GM18511 (cell line): ENCODE results near the gene RGP1.

Experiments
- ATAC-seq: cut with Tn5 transposase; IDR thresholded peaks from one replicate; pipeline ENCODE4 v1.9.1; 2021; ENCODE audit warnings: mild to moderate bottlenecking, moderate library complexity; ENCODE audit not compliant: unreplicated experiment

RGP1 gene

DNA sequence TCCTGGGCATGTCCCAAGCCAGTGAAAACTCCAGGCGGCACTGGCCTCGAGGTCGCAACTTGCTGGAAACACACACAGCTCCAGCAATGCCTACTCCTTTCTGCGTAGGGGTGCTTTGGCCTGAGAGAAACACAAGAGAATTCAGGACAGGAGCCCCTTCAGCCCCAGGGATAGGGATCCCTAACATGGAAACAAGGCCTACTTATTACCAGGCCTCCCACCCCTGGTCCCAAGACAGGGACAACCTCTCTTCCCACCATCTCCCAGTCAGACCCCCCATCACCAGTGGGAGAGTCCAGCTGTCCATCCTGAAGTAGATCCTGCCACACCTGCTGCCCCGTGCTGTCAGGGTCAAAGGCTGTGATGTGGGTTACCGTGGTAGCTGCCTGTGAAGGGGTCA lies 8.8 kb upstream of the RGP1 start:
- no peak for ATAC-seq

DNA sequence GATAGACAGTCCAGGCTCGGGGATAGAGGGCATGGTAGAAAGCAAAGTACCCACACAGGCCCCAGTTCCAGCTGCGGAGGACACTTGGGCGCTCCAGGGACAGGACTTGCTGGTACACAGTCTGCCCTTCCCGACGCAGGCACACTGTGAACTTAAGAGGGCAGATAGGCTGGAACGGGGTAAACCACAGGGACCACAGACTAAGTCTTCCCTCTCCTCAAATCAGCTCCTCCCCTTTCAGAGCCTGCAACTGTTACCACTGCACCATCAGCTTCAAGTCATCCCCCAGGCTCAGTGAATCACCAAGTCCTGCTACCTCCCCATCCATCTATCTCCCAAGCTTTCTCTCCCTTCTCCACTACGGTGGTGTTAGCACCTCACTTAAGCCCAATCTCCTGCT lies 7.3 kb upstream of the RGP1 start:
- no peak for ATAC-seq

DNA sequence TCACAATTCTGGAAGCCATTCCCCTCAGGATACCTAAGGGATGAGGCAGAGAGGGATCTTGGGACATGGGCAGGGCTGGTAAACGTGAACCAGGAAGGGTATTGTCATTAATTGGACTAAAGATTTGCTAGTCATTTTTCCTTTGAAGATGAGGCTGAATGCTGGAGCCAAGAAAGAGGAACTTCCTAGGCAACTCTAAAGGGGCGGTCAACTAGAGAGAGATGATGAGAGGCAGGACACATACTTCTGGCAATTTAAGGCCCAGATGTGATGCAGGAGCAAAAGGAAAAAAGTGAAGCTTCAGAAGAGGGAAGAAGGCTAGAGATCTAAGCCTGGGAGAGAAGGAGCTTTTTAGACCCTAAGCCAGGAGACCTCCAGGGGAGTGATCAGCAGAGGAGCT lies 5.6 kb upstream of the RGP1 start:
- no peak for ATAC-seq

DNA sequence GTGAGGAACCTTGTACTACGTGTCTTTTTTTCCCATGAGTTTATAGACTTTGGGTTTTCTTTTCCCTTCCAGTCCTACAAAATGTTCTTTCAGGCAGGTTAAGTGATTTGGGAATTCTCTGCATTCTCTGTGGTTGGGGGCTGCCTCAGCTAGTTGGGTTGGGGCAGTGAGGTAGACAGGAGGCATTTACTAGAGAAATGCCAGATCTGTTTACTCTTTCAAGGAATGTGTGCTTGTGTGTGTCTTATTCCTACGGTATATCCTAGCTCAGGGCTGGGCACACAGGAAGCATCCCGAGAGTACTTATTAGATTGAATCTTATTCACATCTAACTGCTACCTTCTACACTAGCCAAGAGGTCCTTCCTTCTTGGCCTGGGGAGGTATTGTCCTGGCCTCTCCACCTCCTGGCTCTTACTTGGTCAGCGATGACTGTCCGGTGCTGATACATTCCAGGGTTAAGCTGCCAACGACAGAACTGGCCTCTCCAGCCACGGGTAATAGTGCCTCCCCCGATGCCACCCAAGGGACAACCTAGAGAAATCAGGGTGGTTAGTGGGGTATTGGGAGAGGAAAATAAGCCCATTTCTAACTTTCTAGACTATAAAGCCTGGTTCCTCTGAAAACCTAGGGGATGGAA lies 5.1 kb upstream of the RGP1 start:
- ATAC-seq = no peak

DNA sequence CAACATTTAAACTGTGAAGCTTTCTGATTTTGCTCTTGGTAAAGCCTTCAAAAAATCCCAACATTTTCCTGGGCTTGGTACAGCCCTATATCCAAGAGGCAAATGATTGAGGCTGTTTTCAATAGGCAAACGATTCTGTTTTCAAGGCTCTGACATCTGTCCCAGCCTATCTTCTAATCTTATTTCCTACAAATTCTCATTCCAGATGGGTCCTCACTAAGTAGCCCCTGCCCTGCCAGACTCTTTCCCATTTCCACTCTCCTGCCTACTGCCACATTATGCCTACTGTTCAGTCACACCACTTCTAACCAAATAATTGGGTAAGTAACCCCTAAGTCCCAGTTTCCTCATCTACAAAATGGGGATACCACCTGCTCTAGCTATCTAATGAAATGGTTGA lies 3.5 kb upstream of the RGP1 start:
- no peak for ATAC-seq

DNA sequence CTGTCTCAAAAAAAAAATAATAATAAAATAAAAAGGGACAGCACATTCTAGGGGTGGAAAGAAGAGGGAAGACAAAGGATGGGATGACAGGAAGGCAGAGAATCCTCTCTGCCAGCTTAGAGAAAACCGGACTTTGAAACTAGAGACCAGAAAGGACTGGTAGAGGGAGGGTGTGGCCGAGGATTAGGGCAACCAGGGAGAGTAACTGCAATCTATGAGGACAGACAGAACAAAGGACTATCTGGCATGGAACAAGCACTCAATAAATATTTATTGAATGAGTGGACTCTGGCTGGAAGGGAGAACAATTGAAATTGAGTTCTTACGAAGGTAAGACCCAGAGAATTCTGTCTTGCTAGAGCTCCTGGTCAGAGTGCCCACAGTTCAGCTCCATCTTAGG lies 2.5 kb upstream of the RGP1 start:
- no peak for ATAC-seq

DNA sequence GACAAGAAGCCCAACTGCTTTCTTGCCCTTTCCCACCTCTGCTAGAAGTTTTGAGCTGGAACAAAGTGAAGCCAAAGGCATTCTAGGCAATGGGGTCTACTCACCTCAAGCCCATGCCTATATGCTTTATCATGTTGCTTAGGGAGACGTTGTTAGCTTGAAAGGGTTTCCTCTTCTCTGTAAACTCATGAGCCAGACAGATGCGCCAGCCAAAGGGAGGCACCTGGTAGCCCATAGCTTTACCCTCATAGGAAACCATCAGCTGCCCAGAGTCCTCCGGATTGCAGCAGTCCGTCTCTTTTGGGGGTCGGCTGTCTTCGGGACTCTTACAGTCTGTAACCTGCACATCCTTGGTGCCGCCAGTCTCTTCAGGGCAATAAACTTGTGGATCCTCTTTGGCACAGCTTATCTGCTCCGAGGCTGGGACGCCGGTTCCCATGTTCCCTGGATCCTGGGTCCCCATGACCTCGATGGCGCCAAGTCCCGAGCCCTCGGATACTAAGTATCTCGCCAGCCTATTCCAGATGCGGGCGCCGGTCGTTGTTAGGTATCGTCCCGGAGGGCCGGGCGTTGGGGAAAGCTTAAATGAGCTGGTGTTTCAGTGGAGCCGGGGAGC lies 737 bp upstream of the RGP1 start:
- no peak for ATAC-seq

DNA sequence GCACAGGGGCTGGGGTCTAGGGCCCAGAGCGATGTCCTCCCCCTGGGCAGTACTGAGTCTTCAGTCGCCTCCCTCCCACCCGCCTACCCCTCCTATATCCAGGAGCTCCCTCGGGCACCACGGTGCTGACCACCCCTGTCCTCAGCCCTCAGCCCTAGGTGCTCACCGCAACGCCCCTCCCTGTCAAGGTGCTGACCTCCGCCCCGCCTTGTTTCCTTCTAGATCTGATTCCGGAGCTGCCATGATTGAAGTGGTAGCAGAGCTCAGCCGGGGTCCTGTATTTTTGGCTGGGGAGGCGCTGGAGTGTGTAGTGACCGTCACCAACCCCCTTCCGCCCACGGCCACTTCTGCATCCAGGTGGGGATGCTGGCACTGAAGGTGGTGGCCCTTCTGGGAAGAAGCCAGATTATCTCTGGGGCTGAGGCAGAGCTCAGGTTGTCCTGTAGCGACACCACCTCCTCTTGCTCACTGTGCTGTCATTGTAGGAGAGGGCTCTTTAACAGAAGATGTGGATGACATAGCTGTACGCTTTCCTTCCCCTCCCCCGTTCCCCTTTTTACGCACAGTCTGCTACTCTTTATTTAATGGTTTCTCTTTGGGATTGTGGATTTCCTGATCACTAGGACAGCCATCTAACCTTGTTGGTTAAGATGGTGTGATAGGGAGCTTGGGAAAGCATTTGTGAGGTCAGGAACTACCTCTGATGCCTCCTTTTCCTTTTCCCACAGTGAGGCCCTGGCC lies 598 bp downstream of the RGP1 start:
- peak; percentile 55 for ATAC-seq

DNA sequence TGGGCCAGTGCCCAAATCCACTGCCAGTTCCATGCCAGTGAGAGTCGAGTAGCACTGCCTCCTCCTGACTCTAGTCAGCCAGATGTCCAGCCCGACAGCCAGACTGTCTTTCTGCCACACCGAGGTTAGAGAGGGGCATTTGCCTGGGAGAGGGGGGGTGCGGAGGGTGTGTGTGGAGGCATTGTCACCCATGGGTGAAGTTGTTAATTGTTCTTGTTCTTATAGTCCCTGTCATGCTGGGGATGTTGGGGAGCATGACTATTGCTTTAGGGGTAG lies 1.1 kb downstream of the RGP1 start:
- ATAC-seq = no peak

DNA sequence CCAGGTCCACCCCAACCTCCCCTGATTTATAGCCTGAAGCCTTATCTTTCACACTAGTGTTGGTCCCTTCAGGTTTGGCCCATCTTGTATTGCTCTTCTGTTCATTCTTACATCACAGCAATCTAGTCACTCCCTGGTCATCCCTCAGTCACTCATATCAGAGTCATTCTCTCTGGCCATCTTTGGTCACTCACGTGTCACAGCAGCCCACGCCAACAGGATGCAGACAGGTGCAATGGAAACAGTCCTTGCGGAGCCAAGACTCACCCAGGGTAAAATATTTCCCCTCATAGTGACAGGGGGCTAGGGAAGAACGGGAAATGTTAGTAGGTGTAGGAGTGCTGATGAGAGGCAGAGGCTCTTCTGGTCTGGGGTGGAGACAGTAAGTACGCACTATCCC lies 4.4 kb downstream of the RGP1 start:
- no peak for ATAC-seq

DNA sequence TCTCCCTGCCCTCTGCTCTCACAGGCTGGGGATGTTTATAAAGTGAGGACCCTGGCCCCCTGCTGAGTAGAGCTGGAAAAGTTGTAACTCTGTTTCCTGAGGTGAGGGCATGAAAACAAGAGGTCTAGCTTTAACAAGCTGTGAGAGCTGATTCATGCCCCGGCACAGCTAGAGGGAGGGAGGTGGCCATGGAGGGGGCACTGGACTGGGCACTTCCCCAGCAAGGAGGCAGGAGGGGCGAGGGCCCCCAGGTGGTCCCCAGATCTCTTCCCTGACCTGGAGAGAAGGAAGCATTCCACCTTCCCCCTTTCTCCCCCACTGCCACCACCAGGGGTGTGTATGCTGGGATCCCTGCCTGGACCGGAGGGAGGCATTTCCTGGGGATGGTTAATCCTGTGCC lies 5.2 kb downstream of the RGP1 start, which contains the start of gene MSMP:
MSMP (minus strand) TSS at position 13 of the 400 bp plus-strand sequence. CDS start 147 bp downstream, outside the sequence.
- ATAC-seq = no peak

DNA sequence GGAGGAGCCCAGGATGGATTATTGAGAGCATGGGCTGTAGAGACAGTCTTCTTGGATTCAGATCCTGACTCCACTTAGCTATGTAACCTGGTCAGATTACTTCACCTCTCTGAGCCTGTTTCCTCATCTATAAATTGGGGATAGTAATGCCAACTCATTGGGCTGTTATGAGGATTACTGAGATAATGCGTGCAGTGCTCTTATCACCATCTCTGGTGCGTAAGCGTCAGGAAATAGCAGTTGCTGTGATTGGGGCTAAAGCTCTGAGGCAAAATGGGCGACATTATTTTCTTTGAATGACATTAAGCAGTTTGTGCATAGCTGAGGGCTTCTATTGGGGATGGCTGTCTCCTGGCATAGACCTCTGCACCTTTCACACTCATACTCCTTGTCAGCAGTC lies 6.0 kb downstream of the RGP1 start:
- ATAC-seq = no peak

DNA sequence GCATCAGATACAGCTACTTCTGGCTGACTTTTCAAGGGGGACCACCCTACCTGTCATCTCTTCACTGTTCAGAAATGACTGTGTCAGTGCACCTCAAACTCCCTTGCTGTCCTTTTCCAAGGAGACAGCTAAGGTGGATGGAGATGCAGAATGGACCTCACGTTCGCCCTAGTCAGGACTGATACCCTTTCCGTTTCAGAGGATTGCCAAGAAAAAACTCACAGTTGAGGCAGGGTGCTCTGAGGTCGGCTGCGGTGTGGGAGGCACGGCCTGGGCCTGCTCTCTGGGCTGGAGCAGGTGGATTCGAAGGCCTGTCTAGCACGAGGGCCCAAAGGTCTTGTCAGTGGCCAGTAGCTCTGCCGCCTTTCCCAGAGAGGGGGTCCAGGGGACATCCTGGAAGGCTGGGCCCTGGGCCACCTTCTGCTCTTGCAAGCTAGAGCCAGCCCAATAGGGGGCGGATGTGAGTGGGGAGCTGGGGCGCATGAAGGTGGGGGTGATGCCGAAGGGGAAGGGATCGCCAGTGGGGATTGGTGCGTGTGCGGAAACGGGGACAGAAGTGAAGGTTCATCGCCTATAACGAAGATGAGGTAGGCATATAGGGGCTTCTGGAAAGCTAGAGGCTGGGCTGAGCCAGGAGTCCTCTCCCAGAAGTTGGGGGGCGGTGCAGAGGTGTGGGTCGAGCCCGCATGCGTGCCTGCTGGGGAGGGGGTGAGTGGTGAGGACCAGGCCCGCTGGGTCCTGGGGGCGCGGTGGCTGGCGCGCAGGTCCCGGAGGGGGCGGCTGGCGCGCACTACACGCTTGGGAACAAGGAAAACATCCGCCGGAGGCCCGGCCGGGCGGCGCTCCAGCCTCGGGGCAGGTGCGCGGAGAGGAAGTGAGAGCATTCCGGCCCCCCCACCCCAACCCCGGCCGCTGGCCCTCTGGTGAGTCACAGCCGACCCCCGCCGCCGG lies 7.5 kb downstream of the RGP1 start:
- ATAC-seq = peak; percentile 73

DNA sequence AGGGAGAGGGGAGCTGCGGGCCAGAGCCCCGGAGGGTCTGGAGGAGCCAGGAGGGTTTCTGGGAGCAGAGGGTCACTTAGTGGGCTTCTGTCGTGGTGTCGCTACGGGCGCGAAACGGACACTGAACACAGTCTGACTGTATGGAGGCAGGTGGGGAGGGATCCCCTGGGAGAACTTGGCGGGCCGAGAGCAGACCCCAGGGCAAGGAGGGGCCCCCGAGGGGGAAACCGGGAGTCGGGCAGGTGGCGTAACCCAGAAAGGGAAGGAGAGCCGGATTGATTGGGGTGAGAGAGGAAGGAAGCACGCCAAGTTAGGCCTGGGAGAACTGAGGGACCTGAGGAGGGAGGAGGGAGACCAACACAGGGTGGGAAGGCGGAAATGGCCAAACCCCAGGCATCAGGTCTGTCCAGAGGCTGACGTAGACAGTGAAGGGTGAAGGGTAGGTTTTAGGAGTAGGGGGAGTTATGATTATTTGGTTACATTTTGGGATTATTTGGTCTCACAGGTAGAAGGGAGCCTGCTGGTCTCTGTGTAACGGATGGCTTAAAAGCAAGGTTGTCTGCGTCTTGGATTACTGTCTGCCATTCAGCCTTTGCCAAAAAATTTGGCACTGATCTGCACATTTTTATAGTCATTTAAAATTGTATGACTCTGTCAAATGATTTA lies 8.3 kb downstream of the RGP1 start:
- ATAC-seq = peak; percentile 54

DNA sequence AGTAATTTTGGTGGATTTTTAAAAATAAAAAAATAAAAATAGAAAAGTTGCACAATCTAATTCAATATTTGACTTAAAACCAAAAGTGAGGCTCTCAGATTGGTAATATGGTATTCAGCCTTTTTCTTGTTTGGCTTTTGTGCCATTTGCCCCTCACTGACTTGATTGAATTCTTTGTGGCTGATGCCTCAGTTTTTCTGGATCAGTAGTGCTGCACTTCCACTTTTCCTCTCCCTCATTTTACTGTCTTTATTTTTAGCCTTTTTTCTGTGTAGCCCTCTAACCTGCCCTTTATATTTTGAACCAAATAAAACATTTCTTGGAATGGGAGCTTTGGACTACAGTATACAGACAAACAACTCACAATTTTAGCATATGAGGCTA lies 8.8 kb downstream of the RGP1 start:
- ATAC-seq = no peak

DNA sequence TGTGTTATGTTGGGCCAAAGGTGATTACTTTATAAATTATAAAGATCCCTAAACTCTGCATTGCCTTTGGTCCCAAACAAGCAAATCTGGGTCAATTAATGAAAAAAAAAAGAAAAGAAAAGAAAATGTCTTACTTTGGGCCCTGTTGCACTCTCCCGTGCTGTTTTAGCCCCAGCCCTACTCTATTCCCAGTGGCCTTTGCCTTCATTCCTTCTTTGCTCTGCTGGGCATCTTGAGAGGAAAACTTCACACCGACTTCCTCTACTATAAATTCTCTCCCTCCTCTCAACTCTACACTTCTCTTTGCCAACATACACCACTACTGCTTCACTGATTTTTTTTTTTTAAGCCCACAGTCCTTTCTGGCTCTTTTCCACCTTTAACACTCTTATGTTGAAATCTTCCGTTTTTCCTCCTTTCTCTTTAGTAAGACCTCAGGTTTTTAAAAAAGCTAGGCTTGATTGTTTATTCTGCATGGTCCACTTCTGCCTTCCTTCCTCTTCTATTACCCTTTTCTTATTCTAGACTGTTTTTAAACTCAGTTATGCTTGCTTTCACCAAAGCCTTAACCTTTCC lies 9.5 kb downstream of the RGP1 start:
- ATAC-seq = no peak

DNA sequence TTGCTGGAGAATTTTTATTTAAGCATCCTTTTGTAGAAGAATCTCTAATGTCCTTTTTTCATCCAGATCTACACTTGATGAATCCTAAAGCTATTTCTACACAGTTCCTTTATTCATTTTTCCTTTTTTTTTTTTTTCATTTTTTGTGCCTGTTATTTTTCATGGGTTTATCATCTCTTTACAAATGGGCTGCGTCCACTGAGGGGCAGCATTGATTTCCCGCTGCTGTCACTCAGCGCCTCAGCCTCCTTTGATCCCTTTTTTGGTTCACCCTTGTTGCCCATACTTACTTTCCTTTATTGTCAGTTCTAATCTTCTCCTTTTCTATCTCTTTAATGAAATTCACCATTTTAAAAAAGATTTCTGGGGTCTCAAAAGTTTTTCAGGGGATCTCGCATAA lies 10.7 kb downstream of the RGP1 start:
- ATAC-seq = no peak

DNA sequence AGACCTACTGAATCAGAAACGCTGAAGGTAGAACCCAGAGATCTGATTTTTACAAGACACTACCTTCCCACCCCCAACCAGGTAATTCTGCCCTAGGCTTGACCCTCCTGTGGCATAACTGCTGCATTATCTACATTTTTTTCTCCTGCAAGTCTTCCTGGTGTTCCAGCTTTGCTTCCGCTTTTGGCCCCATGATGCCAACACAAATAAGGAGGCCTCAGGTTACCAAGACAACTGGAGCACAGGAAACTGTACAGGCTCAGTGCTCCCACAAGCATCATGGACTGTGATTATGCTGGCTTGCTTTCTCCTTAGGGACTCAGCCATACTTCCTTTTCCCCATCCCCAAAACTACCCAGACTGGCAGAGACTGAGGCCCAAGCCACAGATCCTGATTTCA lies 11.6 kb downstream of the RGP1 start:
- no peak for ATAC-seq

DNA sequence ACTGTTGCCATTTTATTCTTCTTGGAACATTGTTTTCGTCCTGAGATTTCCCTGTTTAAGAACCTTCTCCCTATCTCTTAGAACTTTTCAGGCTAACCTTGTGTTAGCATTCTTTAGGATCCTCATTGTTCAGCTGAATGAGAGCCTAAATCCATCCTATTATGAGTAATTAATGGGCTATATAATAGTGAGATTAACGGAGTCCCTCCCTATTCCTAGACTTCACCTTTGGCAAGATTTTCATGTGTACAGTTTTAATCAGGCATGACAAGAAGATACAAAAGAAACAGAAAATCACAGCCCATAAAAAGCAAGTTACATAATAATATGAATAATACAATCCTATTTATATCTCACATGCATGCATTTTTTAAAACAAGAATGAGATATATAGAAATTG lies 14.1 kb downstream of the RGP1 start:
- no peak for ATAC-seq

DNA sequence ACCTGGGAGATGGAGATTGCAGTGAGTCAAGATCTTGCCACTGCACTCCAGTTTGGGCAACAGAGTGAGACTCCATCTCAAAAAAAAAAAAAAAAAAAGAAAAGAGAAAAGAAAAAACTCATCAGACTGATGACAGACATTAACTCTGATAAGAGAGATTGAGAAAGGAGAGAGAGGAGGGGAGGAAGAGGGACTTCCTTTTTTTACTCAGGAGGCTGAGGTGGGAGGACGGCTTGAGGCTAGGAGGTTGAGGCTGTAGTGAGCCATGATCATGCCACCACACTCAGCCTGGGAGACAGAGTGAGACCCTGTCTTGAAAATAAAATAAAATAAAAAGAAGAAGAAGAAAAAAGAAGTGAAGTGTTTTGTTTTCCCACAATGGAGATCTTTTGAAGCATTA lies 14.7 kb downstream of the RGP1 start:
- no peak for ATAC-seq

DNA sequence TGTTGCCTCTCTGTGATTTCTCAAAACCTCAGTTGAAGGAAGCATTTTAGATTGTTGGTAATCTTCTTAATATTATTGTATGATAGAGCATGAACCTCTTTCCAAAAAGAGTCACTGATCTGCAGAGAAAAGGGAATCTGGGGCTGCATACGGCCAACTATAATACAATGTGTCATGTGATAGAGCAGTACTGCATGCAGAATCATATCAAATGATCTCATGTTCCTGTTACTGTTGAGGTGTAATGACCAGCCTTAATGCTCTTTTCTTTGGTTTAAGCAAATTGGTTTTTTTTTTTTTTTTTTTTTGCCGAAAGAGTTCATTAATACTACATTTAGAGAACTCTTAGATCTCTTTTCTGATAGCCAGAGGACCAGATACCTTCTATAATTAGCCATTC lies 17.9 kb downstream of the RGP1 start:
- ATAC-seq = no peak
